GM21423 (cell line): ENCODE results near the gene PARP1.
"Not testable (repeated sequence)": the region's sequence is repeated elsewhere in the genome, so short reads cannot be mapped to it uniquely, and the experiment has no call there.

Source experiments
- ATAC-seq: cut with Tn5 transposase; IDR thresholded peaks from one replicate; pipeline ENCODE4 v1.9.1; 2021; ENCODE audit warnings: mild to moderate bottlenecking, moderate library complexity; ENCODE audit not compliant: unreplicated experiment

The PARP1 gene

GRCh38 chr1:226407497-226408284 is at the start of gene PARP1:
Gene PARP1, minus strand, starts transcription at chr1:226408093. Its CDS starts 164 bp downstream, at chr1:226407929.
- ATAC-seq, result peak; percentile 77

DNA sequence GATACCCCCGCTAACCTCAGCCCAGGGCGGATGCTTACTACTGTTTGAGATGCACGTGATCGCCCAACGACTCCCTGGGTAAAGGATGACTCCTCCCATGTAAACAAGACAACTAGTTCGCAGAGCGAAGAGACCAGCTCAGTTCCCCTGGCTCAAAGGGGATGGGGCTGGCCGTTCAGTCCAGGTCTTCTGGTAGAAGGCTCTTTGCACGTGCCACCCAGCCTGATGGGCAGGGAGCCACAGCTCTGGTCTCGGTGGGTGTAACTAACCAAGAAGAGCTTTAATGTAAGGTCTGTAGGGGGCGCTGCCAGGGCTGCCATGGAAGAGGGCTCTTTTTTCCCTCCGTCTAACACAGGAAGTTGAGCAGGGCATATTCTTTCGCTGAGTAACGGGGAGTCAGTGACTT is 49.4 kb upstream of the PARP1 start:
- no peak for ATAC-seq

- no peak for ATAC-seq
These were observed 48.0 kb upstream of the PARP1 start for GRCh38 chr1:226455843-226456242.

- ATAC-seq, result no peak
These were observed 46.5 kb upstream of the PARP1 start for GRCh38 chr1:226454349-226454748.

DNA sequence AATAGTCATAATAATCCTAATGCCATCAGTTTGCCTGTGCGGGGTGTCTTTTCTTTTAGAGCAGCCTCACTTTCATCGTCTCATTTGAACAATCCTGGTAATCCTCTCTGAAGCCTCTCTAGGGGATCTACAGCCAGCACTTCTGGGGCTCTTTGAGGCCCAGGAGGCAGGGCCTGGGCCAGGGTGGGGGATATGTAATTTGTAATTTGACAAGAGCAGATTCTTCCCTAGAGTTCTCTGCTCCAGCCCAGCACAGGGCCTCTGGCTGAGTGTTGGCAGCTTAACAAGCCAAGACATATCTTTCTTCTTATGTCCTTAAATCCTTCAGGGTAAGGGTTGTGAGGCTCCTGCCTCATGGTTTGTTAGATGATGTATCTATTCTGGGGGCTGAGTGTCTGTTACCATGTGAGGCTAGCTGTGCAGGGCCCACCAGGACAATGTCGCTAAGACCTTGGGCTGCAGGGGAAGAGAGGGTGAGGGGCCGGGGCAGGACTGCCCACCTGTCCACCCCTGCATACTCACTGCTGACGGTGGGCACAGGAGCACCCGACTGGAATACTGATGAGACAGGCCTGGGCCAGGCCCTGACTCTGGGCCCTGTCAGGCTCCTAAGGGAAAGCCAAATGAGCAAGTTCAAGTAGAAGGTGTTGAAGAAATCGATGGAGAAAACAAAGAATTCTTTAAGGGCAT is 45.3 kb upstream of the PARP1 start:
- no peak for ATAC-seq

DNA sequence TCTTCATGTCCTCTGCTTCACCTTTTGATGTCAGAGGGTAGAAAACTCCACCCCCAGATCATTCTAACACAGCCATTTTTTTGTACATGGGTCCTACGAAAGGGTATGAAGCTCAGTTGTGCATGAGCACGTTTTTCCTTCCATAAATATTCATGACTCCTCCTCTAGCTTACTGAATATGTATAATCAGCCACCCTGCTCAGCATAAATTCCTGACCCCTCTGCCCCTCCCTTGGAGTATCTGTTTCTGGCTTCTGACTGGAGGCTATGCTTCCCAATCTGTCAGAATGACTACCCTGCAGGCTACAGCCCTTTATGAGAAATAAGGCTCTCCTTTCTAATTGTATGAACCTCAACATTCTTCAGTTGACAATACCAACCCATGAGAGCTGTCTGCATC is 42.8 kb upstream of the PARP1 start:
- no peak for ATAC-seq

DNA sequence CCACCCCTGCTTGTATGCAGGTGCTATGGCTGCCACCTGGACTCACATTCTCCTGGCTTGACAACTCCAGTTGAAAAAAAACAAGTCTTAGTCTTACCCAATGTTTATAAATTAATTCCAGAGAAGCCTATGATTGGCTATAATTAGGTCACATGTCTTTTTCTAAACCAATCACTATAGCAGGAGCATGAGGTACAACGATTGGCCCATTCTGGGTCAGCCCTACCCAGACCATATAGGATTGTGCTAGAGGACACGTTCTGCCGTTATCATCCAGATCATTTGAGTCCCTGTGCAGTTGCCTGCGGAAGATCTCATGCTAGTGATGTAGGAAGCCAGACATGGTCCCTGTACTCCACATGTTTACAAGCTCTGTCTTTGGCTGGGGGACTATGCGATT is 41.9 kb upstream of the PARP1 start:
- no peak for ATAC-seq

DNA sequence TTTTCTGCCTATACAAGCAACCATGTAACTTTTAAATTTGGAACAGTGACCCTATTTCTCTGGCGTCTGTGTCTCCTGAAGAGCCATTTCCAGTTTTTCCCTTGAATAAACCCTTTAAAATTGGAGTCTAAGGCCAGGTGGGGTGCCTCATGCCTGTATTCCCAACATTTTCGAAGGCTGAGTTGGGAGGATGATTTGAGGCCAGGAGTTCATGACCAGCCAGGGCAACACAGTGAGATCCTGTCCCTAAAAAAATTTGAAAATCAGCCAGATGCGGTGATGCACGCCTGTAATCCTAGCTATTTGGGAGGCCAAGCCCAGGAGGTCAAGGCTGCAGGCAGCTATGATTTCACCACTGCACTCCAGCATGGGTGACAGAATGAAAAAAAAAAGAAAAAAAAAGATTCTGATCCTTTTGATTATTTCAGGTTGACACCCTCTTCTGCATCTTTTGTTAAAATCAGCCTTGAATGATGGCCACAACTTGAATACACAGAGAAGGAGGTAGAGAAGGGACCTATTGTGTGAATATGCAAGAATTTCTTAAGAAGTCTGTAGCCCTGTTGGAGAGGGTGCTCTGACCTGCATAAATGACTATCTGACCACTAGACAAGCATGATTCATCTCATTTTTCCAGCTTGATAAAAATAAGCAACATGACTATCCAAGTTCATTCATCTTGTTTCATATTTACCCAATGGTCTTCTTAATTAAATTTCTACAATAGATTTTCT is 40.2 kb upstream of the PARP1 start:
- ATAC-seq, result no peak

- ATAC-seq, result no peak
These were observed 38.2 kb upstream of the PARP1 start for GRCh38 chr1:226446094-226446493.

- peak; percentile 98 for ATAC-seq
These were observed 37.0 kb upstream of the PARP1 start for GRCh38 chr1:226444901-226445300.

DNA sequence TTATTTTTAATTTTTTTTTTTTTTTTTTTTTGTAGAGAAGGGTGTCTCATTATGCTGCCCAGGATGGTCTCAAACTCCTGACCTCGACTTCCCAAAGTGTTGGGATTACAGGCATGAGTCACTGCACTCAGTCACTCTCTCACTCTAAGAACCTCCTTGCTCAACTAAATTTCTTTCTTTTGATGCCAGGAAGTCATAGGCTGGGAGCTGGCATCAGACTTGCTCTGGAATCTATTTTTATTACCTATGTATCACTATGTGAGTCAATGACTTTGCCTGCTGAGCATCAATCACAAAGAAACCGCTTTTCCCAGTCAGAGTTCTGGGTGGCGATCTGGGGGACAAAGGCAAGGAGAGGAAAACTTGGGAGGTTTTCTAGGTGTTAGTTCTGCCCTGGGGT is 35.5 kb upstream of the PARP1 start:
- no peak for ATAC-seq

- no peak for ATAC-seq
These were observed 35.1 kb upstream of the PARP1 start for GRCh38 chr1:226443033-226443432.

DNA sequence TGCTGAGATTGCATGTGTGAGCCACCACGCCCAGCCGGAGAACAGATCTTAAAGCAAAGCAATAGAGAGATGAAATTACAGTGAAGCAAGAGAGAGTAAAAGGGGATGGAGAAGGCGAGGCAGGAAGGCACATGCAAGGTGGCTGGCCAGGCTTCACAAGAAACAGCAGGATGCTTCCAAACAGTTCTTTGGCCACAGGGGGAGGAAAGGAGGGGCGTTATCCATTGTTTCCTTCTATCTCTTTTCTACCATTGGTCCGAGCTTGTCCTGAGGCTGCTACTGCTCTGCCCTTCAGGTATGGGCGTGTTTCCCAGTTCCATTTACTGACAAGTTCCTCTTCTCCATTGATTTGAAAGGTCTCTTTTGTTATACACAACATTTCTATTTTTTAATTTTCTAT is 33.7 kb upstream of the PARP1 start:
- no peak for ATAC-seq

- ATAC-seq, result no peak
These were observed 32.6 kb upstream of the PARP1 start for GRCh38 chr1:226440512-226440911.

DNA sequence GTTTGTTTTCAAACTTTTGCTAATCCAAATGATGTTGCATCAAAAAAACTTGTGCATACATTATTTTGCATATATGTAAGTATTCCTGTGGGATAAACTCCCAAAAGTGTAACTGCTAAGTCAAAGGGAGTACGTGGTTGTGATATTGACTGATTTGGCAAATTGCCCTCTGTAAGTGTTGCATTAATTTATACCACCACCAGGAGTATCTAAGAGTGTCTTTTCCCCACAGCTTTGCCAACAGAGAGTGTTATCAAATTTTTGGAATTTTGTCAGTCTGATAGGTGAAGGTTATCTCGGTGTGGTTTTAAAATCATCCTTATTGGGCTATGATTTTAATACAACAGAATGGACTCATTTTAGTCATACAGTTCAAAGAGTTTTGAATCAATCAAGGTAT is 30.1 kb upstream of the PARP1 start:
- no peak for ATAC-seq

- no peak for ATAC-seq
These were observed 29.1 kb upstream of the PARP1 start for GRCh38 chr1:226436855-226437491.

DNA sequence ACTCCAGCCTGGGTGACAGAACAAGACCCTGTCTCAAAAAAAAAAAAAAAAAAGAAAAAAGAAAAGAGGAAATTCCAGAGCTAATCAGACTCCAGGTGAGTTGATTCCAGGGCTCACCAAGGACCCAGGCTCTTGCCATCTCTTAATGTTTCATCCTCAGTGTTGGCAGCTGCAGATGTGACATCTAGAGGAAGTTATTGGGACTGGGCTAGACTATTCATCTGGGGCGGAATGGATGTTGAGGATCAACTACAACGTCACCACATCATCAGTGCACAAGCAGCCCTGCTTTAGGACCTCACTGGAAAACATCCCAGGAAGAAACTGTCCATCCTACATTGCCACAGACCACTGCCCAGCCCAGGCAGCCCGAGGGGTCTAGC is 28.6 kb upstream of the PARP1 start:
- no peak for ATAC-seq

DNA sequence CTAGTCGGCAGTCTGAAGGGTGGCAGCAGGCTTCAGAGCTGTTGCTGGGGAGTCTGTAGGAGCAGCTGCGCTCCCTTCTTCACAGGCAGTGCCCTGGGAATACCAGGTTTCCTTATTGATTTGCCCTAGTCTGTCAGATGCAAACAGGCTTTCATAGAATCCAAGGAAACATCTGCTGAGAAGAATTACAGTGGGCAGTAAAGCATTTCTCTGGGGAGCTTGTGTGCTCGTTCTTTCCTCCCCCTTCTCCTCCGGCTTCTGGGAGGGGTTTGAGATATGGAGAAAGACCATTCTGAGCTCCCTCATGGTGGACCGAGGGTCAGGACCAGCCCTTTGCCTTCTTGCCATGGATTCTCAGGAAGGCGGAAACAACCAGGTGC is 25.4 kb upstream of the PARP1 start:
- no peak for ATAC-seq

DNA sequence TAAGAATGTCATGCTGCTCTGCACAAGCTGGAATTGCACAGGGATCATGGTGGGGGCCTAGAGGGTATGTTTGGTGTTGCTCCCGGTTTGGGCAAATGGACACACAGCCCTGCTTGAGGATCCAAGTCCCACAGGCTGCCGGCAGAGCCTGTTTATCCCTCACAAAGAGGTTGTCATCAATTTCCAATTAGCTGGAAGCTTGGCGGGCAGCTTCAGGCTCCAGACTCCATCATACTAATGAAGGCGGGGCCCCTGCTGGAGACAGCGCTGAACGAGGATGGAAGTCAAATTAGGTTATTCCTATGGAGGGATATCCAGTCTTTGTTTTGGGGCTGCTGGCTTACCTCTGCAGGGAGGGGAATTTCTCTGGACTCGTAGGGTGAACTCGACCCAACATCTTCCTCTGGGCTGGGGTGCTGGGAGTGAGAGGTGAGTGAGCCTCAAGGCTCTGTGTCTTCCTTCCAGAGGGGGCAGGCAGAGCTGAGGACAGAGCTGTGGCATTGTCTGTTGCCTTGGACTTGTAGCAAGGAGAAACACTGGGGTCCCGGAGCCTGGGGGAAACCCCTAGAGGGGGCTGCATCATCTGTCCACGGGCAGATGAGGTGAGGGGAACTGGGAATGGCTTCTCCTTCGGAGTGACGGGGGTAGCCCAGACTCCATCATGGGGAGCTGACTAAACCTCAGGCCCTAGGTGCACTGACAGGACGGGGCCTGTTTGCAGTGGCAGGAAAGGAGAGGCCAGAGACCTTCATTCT is 24.9 kb upstream of the PARP1 start:
- ATAC-seq, result no peak

GRCh38 chr1:226431898-226432297 is 24.0 kb upstream of the PARP1 start:
- not testable (repeated sequence) for ATAC-seq
